Muscle layer of duodenum (tissue), 2 donors: ENCODE measurements around the gene ANKRD44.
"Not testable (repeated sequence)": the region's sequence is repeated elsewhere in the genome, so short reads cannot be mapped to it uniquely, and the experiment has no call there.

ENCODE experiments used
- H3K27ac ChIP-seq: one replicate; pipeline ENCODE4 v1.7.0; 2013; ENCODE audit warnings: mild to moderate bottlenecking, low read length
- H3K27me3 ChIP-seq: one replicate; pipeline ENCODE4 v1.7.0; 2013; ENCODE audit warnings: low read depth, mild to moderate bottlenecking, control low read depth, low read length
- H3K36me3 ChIP-seq, 2 donors: one replicate each; pipeline ENCODE4 v1.7.0; 2013; ENCODE audit warnings: low read length in 2 of 2, control low read depth in 1 of 2, mild to moderate bottlenecking in 1 of 2; ENCODE audit not compliant: insufficient read depth in 2 of 2, control insufficient read depth in 1 of 2
- H3K4me1 ChIP-seq, 2 donors: one replicate each; pipeline ENCODE4 v1.7.0; 2013; ENCODE audit warnings: low read length in 2 of 2, mild to moderate bottlenecking in 2 of 2, control low read depth in 1 of 2, moderate library complexity in 1 of 2; ENCODE audit not compliant: insufficient read depth in 2 of 2, control insufficient read depth in 1 of 2
- H3K4me3 ChIP-seq, 2 donors: one replicate each; pipeline ENCODE4 v1.7.0; 2013; ENCODE audit warnings: low read length in 2 of 2, low read depth in 1 of 2, mild to moderate bottlenecking in 1 of 2
- H3K9me3 ChIP-seq, 2 donors: one replicate each; pipeline ENCODE4 v1.7.0; 2013; ENCODE audit warnings: low read length in 2 of 2, control low read depth in 1 of 2, mild to moderate bottlenecking in 1 of 2; ENCODE audit not compliant: control insufficient read depth in 1 of 2
- donor health status: healthy.

The ANKRD44 gene

DNA sequence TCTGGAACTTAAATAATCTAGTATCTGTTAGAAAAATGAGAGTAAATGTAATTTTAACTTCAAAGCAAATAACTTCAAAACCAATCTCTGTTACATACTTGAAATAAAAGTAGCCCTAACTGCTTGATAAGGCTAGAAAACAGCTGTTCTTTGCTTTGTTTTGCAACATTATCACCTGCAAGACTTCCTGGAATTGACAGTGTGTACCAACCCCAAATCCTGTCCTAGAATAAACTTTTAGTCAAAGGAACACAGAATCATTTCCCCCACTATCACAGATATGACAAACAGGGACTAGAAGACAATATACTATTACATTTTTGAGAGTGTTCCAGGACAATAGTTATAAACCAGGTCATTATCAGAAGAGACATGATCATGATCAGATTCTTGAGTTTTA, 278.8 kb downstream of the ANKRD44 start:
- Histone ChIP-seq H3K27ac (no peak overlapping the region), H3K36me3 (no peaks in the 10 kb centered on the region), H3K4me3 (no peak overlapping the region), H3K27me3 (no peaks in the 10 kb centered on the region), H3K4me1 (no peaks in the 10 kb centered on the region), H3K9me3 (no peaks in the 10 kb centered on the region)

GRCh38 chr2:197030090-197030489, 280.5 kb downstream of the ANKRD44 start:
- H3K4me1 ChIP-seq = no peaks in the 10 kb centered on the region
- H3K27me3 ChIP-seq = no peaks in the 10 kb centered on the region
- H3K9me3 ChIP-seq = no peaks in the 10 kb centered on the region
- H3K4me3 ChIP-seq = no peak overlapping the region
- peaks cover 0 to under 1% of the 10 kb centered on the region in 2 donors for H3K36me3 ChIP-seq
- no peak overlapping the region for H3K27ac ChIP-seq

- no peak overlapping the region for H3K27ac ChIP-seq
- H3K4me1 ChIP-seq = no peaks in the 10 kb centered on the region
- no peaks in the 10 kb centered on the region for H3K27me3 ChIP-seq
- no peaks in the 10 kb centered on the region for H3K9me3 ChIP-seq
- H3K4me3 ChIP-seq = no peak overlapping the region
- peaks cover 13 to 14% of the 10 kb centered on the region in 2 donors for H3K36me3 ChIP-seq
Measured at GRCh38 chr2:197028633-197029032, 281.9 kb downstream of the ANKRD44 start.

GRCh38 chr2:197028230-197028629, 282.4 kb downstream of the ANKRD44 start:
- no peak overlapping the region for H3K4me3 ChIP-seq
- no peaks in the 10 kb centered on the region for H3K9me3 ChIP-seq
- H3K36me3 ChIP-seq = peaks cover 14 to 16% of the 10 kb centered on the region in 2 donors

GRCh38 chr2:197024206-197024605, 286.4 kb downstream of the ANKRD44 start:
- Histone ChIP-seq H3K27ac (no peak overlapping the region), H3K36me3 (peaks cover 14 to 16% of the 10 kb centered on the region in 2 donors), H3K9me3 (no peaks in the 10 kb centered on the region), H3K4me1 (no peaks in the 10 kb centered on the region), H3K4me3 (no peak overlapping the region), H3K27me3 (no peaks in the 10 kb centered on the region)

More at GRCh38 chr2:197028230-197028629, 282.4 kb downstream of the ANKRD44 start:
- no peak overlapping the region for H3K27ac ChIP-seq
- H3K27me3 ChIP-seq = no peaks in the 10 kb centered on the region
- no peaks in the 10 kb centered on the region for H3K4me1 ChIP-seq

DNA sequence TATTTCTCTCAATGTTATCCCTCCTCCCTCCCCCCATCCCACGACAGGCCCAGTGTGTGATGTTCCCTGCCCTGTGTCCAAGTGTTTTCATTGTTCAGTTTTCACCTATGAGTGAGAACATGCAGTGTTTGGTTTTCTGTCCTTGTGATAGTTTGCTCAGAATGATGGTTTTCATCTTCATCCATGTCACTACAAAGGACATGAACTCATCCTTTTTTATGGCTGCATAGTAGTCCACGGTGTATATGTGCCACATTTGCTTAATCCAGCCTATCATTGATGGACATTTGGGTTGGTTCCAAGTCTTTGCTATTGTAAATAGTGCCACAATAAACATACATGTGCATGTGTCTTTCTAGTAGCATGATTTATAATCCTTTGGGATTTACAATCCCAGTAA, 289.7 kb downstream of the ANKRD44 start:
- H3K36me3 ChIP-seq = peaks cover 14 to 16% of the 10 kb centered on the region in 2 donors
- H3K27ac ChIP-seq, H3K27me3 ChIP-seq: not testable (repeated sequence)

GRCh38 chr2:197013098-197013497, 297.5 kb downstream of the ANKRD44 start:
- Histone ChIP-seq H3K4me1 (no peaks in the 10 kb centered on the region), H3K4me3 (no peak overlapping the region), H3K27ac (no peak overlapping the region), H3K27me3 (no peaks in the 10 kb centered on the region), H3K36me3 (peaks cover 0 to 14% of the 10 kb centered on the region in 2 donors), H3K9me3 (no peaks in the 10 kb centered on the region)

More for the DNA sequence above, 289.7 kb downstream of the ANKRD44 start:
- not testable (repeated sequence) for H3K4me1 ChIP-seq, H3K4me3 ChIP-seq, H3K9me3 ChIP-seq

DNA sequence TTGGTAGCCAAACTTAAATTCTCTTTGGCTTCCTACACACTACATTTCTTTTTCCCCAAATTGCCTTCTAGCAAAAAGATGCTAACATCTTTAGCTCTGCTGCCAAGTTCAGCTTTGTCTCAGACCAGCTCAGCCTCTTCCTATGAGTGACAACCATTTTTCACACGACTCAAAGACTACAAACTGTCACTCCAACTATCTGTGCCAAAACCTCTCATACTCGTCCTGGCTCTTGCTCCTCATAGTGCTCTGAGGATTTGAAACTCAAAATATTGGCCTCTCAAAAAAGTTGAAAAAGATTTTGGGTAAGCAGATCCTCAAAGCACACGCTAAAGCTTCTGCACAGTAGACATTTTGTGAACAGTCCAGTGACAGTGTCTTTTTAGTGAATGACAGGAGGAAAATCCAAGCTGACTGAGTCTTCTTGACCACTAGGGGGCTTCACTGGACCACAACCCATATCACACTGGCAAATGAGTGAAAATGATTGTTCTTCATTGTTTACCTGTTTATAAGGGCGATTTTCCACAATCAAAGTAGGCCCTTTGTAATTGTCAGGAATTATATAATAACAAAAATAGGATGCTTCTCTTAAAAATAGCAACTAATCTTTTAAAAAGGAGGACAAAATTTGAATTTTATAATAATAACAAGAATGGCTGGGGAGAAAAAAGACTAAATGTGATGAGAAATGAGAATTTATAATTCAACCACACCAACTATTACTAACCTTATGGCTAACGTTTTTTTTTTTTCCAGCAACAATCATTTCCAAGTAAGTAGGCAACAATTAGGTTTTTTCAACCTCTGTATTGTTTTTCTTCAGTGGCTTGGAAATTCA, 298.6 kb downstream of the ANKRD44 start:
- no peak overlapping the region for H3K4me3 ChIP-seq

GRCh38 chr2:197011021-197011417, 299.6 kb downstream of the ANKRD44 start:
- H3K9me3 ChIP-seq = no peaks in the 10 kb centered on the region
- no peak overlapping the region for H3K27ac ChIP-seq
- H3K4me3 ChIP-seq = no peak overlapping the region
- peaks cover 0 to 20% of the 10 kb centered on the region in 2 donors for H3K36me3 ChIP-seq
- H3K4me1 ChIP-seq = no peaks in the 10 kb centered on the region
- no peaks in the 10 kb centered on the region for H3K27me3 ChIP-seq

More for the DNA sequence above, 298.6 kb downstream of the ANKRD44 start:
- no peak overlapping the region for H3K27ac ChIP-seq
- H3K4me1 ChIP-seq = no peaks in the 10 kb centered on the region
- peaks cover 0 to 14% of the 10 kb centered on the region in 2 donors for H3K36me3 ChIP-seq
- H3K9me3 ChIP-seq = no peaks in the 10 kb centered on the region
- H3K27me3 ChIP-seq = no peaks in the 10 kb centered on the region

DNA sequence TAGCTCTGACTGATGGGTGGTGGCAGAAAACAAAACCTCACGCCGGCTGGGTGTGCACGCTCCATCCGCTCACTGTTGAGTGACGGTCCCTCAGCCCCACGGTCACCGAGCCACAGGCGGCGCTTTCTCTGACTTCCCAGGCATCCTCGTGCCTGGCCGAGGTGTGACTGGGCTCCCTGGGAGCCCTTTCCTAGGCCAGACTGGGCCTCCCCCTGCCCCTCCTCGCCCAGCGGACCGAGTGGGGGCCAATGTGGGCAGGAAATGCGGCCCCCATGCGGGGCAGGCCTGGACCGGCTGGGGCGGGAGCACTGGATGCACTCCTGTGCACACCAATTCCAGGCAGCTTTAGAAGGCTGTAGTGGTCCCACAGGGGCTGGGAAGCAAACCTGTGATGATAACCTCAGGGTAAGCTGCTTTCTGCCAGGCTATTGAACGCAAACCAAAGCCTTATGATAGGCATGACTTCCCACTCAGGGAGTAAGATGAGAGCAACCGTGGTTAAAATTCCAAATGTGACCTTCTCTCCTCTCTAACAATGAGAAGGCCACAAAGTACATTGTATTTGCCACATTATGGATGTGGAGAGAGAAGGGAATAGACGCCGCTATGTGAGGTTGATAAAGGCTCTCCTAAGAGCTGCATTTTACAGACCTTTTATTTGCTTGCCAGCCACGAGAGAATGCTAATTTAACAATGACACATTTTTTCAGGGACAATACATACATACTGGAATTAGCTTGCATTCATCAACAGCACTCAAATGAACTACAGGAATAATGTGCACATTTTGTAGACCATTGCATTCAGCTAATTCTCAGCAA, 300.2 kb downstream of the ANKRD44 start:
- H3K27ac ChIP-seq = no peak overlapping the region
- peaks cover 0 to 23% of the 10 kb centered on the region in 2 donors for H3K36me3 ChIP-seq
- H3K4me3 ChIP-seq = no peak overlapping the region
- H3K9me3 ChIP-seq = no peaks in the 10 kb centered on the region
- no peaks in the 10 kb centered on the region for H3K27me3 ChIP-seq
- H3K4me1 ChIP-seq = no peaks in the 10 kb centered on the region

GRCh38 chr2:197008741-197009341, 301.7 kb downstream of the ANKRD44 start:
- peaks cover 0 to 25% of the 10 kb centered on the region in 2 donors for H3K36me3 ChIP-seq
- H3K4me1 ChIP-seq, H3K9me3 ChIP-seq, H3K27ac ChIP-seq, H3K4me3 ChIP-seq, H3K27me3 ChIP-seq: not testable (repeated sequence)
